GM04504 (cell line): ENCODE data around the gene SRPK2.

Source experiments
- DNase-seq: peaks from one replicate; pipeline ENCODE4 v3.0.0-alpha.2; 2012; ENCODE audit warnings: low read depth

Gene SRPK2

GRCh38 chr7:105133986-105134655 is 254.6 kb downstream of the SRPK2 start:
- DNase-seq: no peak

- DNase-seq: no peak
These were observed 255.4 kb downstream of the SRPK2 start for GRCh38 chr7:105133358-105133757.

GRCh38 chr7:105132835-105133234 is 255.9 kb downstream of the SRPK2 start:
- no peak for DNase-seq

- DNase-seq: no peak
These were observed 256.4 kb downstream of the SRPK2 start for GRCh38 chr7:105132335-105132734.

- DNase-seq: no peak
These were observed 256.8 kb downstream of the SRPK2 start for GRCh38 chr7:105131890-105132289.

GRCh38 chr7:105131033-105131656 is 257.6 kb downstream of the SRPK2 start:
- no peak for DNase-seq

GRCh38 chr7:105130580-105130979 is 258.1 kb downstream of the SRPK2 start:
- no peak for DNase-seq

- no peak for DNase-seq
These were observed 258.7 kb downstream of the SRPK2 start for GRCh38 chr7:105130048-105130447.

- no peak for DNase-seq
These were observed 261.5 kb downstream of the SRPK2 start for GRCh38 chr7:105127179-105127578.

- DNase-seq: no peak
These were observed 262.2 kb downstream of the SRPK2 start for GRCh38 chr7:105126436-105126975.

- DNase-seq: no peak
These were observed 263.0 kb downstream of the SRPK2 start for GRCh38 chr7:105125745-105126144.

GRCh38 chr7:105122619-105123018 is 266.1 kb downstream of the SRPK2 start:
- no peak for DNase-seq

GRCh38 chr7:105118612-105119600 is 269.8 kb downstream of the SRPK2 start:
- no peak for DNase-seq

- DNase-seq: no peak
These were observed 276.0 kb downstream of the SRPK2 start for GRCh38 chr7:105112440-105113418.

- no peak for DNase-seq
These were observed 281.3 kb downstream of the SRPK2 start for GRCh38 chr7:105107458-105107857.

GRCh38 chr7:105106473-105106872 is 282.2 kb downstream of the SRPK2 start:
- no peak for DNase-seq

- no peak for DNase-seq
These were observed 283.1 kb downstream of the SRPK2 start for GRCh38 chr7:105105579-105105978.

- DNase-seq: no peak
These were observed 286.0 kb downstream of the SRPK2 start for GRCh38 chr7:105102557-105103352.

GRCh38 chr7:105101864-105102263 is 286.9 kb downstream of the SRPK2 start:
- no peak for DNase-seq

GRCh38 chr7:105098863-105099515 is 289.7 kb downstream of the SRPK2 start:
- no peak for DNase-seq
